Fibroblast of the conjunctiva (primary cell): ENCODE results near the gene PGAP6.
A peak's percentile ranks its signal among the peaks of the same experiment; 100 is the strongest.
"Not testable (repeated sequence)": the region's sequence is repeated elsewhere in the genome, so short reads cannot be mapped to it uniquely, and the experiment has no call there.

Source experiments
- DNase-seq: peaks from one replicate; pipeline ENCODE4 v3.0.0-alpha.2; 2010; ENCODE audit warnings: low read depth

Gene PGAP6

GRCh38 chr16:378113-378820 is 3.5 kb downstream of the PGAP6 start:
- DNase-seq, result not testable (repeated sequence)

DNA sequence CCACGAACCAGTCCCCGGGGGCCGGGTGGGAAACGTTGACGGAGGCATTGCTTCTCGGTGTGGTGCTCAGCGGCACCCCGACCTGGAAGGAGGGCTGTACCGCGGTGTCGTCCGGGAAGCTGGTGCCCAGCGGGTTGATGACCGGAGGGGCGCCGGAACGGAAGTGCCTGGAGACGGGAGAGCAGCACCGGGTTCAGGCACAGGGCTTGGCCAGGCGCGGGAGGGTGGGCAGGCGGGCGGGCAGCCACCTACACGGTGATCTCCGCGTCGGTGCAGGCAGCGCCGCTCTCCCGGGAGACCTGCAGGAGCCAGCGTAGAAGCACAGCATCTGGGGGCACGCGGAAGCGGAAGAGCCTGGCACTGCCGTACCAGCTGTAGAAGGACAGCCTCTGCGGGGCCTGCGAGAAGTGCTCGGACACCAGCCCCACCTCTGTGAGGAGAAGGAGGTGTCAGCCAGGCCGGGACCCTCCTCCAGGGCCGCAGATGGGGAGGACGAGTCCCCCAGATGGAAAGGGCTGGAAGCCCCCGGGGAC is 4.3 kb downstream of the PGAP6 start:
- DNase-seq, result no peak

- no peak for DNase-seq
These were observed 4.9 kb downstream of the PGAP6 start for GRCh38 chr16:376817-377418.

DNA sequence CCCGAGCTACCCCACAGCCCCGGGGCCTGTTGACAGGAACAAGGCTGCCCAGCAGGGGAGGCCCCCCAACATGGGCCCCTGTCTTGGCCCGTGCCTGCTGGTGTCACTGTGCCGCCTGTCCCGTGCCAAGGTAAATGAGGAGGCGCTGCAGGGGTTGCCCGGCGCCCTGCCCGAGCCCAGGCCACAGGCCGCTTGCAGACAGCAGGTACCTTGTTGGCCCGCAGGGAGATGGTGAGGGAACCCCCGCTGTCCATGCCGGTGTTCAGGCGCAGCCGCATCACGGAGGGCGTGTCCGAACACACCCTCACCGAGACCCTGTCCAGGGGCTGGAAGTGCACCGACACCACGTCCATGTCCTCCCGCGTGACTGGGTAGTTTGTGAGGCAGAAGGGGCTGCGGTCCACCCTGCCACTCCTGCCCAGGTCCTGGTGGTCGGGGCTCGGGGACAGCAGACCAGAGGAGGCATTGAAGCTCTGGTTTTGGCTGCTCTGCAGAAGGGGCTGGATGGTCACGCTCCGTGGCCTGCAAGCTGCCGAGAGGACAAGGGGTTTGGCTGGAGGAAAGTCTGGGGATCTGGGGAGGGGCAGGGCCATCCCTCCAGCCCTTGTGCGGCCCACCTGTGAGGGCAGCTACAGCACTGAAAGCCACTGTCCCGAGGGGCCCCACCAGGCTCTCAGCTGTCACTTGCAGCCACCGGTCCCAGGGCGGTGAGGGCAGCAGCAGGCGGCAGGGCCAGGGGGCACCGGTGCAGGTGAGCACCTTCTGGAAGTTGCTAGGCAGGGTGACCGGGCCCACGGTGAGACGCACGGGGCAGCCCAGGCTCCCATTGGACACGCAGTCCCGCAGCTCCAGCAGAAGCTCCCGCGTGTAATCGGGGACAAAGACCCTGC is 5.6 kb downstream of the PGAP6 start:
- DNase-seq, result no peak

DNA sequence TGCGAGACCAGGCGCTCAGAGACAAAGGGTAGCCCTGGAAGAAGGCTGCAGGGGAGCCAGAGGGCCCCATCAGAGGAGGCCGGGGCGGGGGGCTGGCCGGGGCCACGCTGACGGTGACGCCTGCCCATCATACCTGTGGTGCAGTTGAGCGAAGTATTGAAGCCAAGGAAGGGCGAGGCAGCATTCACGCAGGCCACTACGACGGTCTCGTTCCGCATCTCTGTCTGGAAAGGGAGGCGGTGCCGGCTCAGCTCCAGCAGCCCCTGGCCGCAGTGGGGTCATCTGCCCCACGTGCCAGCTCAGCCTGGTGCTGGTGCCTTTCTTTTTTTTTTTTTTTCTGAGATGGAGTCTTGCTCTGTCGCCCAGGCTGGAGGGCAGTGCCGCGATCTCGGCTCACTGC is 6.6 kb downstream of the PGAP6 start:
- DNase-seq, result no peak

- DNase-seq, result no peak
These were observed 7.2 kb downstream of the PGAP6 start for GRCh38 chr16:374616-374926.

GRCh38 chr16:373848-374615 is 7.7 kb downstream of the PGAP6 start:
- DNase-seq, result no peak

DNA sequence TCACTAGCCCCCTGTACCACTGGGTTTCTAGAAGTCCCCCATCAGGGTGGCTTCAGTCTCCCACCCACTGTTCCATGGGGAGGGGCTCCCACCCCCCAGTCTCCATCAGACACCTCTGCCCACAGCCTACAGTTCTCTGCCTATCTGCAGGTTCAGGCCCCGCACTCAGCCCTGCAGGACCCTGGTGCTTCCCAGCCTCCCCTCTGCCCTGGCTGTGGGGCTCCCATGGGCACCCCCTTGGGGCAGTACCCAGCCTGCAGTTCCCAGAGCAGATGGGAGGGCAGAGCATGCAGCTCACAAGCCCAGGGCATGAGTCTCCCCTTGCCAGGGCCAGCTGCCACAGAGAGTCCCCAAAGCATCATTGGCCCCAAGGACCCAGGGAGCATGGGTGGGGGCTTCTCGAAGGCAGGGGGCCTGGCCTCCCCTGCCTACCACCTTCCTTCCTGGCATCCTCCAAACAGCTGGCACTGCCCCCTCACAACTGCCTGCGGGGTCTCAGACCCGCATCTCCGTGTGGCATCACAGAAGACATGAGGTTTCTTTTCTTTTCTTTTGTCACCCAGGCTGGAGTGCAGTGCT is 8.7 kb downstream of the PGAP6 start:
- DNase-seq, result no peak

DNA sequence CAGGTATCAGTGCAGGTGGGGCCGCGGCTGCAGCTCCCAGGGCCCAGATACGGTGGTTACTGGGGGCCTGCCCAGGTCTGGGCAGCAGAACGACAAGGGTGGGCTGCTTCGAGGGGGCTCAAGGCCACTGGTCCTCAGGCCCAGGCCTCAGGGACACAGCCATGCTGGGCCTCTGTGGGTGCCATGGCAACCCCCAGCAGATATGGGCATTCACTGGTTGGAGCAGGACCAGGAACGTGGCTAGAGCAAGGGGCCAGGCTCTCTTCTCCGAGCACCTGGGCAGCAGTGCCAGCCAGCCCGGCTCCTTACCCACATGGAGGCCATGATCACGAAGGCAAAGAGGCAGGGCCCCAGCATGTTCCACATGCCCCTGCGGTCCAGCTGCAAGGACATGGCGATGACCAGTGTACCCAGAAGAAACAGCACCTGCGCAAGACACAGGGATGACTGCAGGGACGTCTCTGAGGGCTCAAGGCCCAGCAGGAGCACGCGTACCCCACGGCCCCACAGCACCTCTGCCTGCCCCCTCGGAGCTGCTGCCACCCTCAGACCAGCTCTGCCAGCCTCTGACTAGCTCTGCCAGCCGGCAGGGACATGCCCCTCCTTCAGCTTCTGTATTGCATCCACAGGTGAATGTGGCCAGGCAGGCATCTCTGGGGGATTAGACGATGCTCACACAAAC is 9.3 kb downstream of the PGAP6 start:
- DNase-seq, result no peak

GRCh38 chr16:371515-372301 is 10.1 kb downstream of the PGAP6 start:
- no peak for DNase-seq

DNA sequence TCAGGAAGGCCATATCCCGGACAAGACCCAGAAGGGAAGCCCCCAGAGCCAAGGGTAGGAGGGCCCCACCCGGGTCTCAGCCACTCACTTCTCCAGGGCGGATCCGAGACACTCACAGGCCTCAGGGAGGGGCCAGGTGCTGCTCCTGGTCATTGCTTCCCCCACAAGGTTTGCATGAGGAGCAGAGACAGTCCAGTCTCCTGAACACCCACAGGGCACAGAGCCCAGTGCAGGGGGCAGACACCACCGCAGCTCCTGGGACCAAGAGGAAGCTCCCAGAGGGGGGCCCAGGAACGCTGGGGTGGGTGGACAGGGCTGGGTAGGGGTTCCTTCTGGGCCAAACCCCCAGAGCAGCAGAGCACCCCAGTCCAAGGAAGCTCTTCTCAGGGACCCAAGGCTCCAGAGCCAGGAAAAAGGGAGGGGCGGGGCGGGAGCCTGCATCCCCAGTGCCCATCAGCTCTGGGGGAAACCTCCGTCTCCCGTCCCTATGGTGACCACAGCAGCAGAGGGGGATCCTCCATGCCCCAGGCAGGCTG is 10.7 kb downstream of the PGAP6 start:
- no peak for DNase-seq

DNA sequence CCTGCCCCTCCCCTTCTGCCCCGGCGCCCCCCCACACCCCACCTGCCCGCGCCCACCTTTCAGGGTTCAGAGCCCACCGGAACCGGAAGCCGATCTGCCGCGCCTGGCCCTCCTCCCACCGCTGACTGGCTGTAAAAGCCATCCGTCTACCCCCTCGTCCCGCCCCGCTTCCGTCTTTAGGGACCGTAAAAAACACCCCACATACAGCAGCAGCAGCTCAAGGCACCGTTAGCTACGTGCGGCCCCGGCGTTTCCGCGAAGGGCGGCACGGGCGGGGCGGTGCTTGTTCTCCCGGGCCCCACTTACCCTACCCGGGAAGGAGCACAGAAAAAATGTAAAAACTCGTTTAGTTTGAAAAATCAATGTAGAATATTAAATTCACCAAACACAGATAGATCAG is 11.3 kb downstream of the PGAP6 start, which contains the start of gene MRPL28:
MRPL28 (minus strand) TSS at position 96 of the 400 bp plus-strand sequence. CDS start 320 bp downstream, outside the sequence.
- peak; percentile 91 for DNase-seq

GRCh38 chr16:369866-370436 is 11.8 kb downstream of the PGAP6 start:
- DNase-seq, result no peak

GRCh38 chr16:369275-369865 is 12.4 kb downstream of the PGAP6 start:
- no peak for DNase-seq

DNA sequence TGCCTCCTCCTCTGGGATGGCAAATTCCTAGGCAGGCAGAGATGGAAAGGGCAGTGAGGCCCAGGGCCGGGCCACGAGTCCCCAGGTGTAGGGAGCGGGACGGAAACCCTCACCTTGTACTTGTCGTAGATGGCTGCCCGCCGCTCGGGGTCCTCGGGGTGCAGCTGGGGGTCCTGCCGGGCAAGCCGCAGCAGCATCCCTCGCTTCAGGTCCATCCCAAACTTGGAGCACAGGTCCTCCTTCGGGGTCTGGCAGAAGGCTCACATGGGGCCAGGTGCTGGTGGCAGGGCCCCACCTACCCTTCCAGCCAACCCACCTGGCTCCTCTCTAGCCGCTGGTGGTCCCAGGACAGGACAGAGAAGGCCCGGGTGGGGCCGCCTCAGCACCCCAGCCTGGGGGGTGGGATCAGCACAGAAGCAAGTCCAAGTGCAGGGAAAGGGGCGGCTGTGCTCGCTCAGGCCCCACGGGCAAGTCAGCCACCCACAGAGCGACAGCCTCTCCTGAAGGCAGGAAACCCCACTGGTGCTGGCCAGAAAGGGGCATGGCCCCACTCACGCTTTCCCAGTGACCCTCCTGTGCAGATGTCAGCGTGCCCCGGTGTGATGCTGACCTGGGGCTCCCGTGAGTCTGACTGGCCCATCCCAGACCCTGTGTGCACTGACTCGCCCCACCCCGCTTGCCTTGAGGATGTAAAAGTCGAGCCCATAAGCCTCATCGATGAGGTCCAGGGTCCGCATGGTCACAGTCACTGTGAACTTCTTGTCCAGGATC is 13.2 kb downstream of the PGAP6 start:
- DNase-seq, result no peak

GRCh38 chr16:367333-367903 is 14.4 kb downstream of the PGAP6 start:
- DNase-seq, result no peak

DNA sequence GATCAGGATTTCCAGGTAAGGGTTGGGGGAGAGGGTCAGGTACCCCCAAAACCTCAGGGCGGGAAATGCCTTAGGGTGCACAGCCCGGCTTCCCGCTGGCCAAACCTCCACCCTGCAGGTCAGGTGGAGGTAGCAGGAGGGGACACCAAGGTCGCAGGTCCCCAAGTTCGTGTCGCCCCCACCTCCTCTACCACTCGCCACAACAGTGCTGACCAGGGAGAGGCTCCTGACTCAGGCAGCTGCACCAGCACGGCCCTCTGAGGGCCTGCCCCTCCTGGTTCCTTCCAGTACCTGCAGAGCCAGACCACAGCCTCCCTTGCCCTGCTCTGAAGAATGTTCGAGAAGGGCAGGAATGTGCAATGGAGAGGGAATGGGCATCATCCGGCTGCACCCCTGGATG is 15.3 kb downstream of the PGAP6 start:
- DNase-seq, result no peak
